ENCODE measurements around the gene TLR6. TPM values are rescaled to one million over a fixed set of nuclear protein-coding genes. Genes with fewer than 3 reads are reported as not detected.

The TLR6 gene
- total and polyA plus RNA-seq, 10 of the 15 experiments (the other 5 are each of a cell fraction or from before 2014, with no cell fraction given): 1.1 to 49.4 (median 12.5) TPM

GRCh38 chr4:38870098-38870808, 13.6 kb upstream of the TLR6 start:
- no peak for TF ChIP-seq STAT3 (IDR thresholded peaks at IDR 0.05; ENCODE audit: low read depth, low read length)
- DNase-seq (ENCODE audit: low read depth, low spot score): no peak
- ChIA-PET POLR2A (interaction anchor here (0.6 kb wide), 1 partner anchor 44 kb away, joined by 3 read pairs; no protein-coding TSS in a partner anchor), CTCF (interaction anchor here (0.6 to 3.7 kb wide), 4 partner anchors 10 to 110 kb away, joined by 3 to 29 read pairs (median 6); no protein-coding TSS in a partner anchor), SMC1A (ENCODE audit: uncharacterized antibody, unreplicated experiment) (interaction anchor here (1.5 kb wide), 1 partner anchor 17 kb away, joined by 4 read pairs; no protein-coding TSS in a partner anchor), RAD21 (ENCODE audit: unreplicated experiment) (interaction anchor here (1.2 to 1.6 kb wide), 2 partner anchors 18 kb away, joined by 3 to 5 read pairs; no protein-coding TSS in a partner anchor)
- 74% methylated on average over 7 of the region's 7 CpGs for WGBS (ENCODE audit: insufficient coverage, insufficient replicate concordance, low lambda C conversion rate, missing lambda C conversion rate)
- Histone ChIP-seq H2AFZ (ENCODE audit: control insufficient read depth, low read depth, low read length) (no peak overlapping the region), H3K9me3 (replicated peaks; ENCODE audit: control insufficient read depth, insufficient read depth, low read length) (no peaks in the 10 kb centered on the region), H3K4me2 (ENCODE audit: control insufficient read depth, insufficient read depth) (no peak overlapping the region), H3K4me3 (no peak overlapping the region), H3K4me1 (ENCODE audit: control insufficient read depth, insufficient read depth, low read length) (peaks cover 7% of the 10 kb centered on the region), H3K79me2 (ENCODE audit: control insufficient read depth, insufficient read depth, low read length) (peaks cover 2% of the 10 kb centered on the region; the same call in 1 of the 2 replicates), H3K27ac (ENCODE audit: control insufficient read depth, insufficient read depth) (no peak overlapping the region), H4K20me1 (ENCODE audit: control insufficient read depth, insufficient read depth) (no peaks in the 10 kb centered on the region), H3K9ac (ENCODE audit: control insufficient read depth, insufficient read depth, low read length) (no peak overlapping the region), H3K36me3 (ENCODE audit: control insufficient read depth in 2 of 2, insufficient read depth in 2 of 2, low read length in 1 of 2) (no peaks in the 10 kb centered on the region), H3K27me3 (replicated peaks in 1 of 2; ENCODE audit: control insufficient read depth in 2 of 2, insufficient read depth in 2 of 2, low read length in 1 of 2) (no peaks in the 10 kb centered on the region)
- no TSS peak for BruUV-seq (replicated peaks)
- intact Hi-C loops (cut with micrococcal nuclease; ENCODE audit: unreplicated experiment): no loop called here
- in situ Hi-C loops (cut with MboI): loop anchor here (25.0 kb wide), 1 partner anchor 558 kb away; no protein-coding TSS in a partner anchor
- no peak for ATAC-seq
- FAIRE-seq: no peak

DNA sequence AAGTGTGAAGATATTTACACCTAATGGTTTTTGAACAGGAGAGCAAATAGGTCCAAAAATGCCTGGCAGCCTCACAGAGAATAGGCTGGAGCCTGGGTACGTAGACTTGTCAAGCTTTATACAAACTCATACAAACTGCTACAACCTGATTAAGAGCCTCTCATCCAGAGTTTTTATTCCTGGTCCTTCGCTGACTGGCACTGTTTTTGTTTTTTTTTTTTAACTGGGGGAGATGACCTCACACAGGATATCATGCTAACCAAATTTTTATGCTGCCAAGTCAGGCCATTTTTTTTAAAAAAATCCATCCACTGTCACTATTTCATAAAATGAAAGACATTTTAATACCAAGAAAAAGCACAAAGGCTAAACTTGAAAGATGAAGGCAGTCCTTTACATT, 12.9 kb upstream of the TLR6 start:
- 97% methylated on average over 2 of the region's 2 CpGs for WGBS (ENCODE audit: insufficient coverage, insufficient replicate concordance, low lambda C conversion rate, missing lambda C conversion rate)
- Histone ChIP-seq H3K79me2 (ENCODE audit: control insufficient read depth, insufficient read depth, low read length) (peaks cover 2% of the 10 kb centered on the region; the same call in 1 of the 2 replicates), H3K27me3 (replicated peaks in 1 of 2; ENCODE audit: control insufficient read depth in 2 of 2, insufficient read depth in 2 of 2, low read length in 1 of 2) (no peaks in the 10 kb centered on the region), H3K4me3 (no peak overlapping the region), H3K9me3 (replicated peaks; ENCODE audit: control insufficient read depth, insufficient read depth, low read length) (no peaks in the 10 kb centered on the region), H3K27ac (ENCODE audit: control insufficient read depth, insufficient read depth) (no peak overlapping the region), H2AFZ (ENCODE audit: control insufficient read depth, low read depth, low read length) (no peak overlapping the region), H3K36me3 (ENCODE audit: control insufficient read depth in 2 of 2, insufficient read depth in 2 of 2, low read length in 1 of 2) (no peaks in the 10 kb centered on the region), H3K4me1 (ENCODE audit: control insufficient read depth, insufficient read depth, low read length) (peaks cover 7% of the 10 kb centered on the region), H4K20me1 (ENCODE audit: control insufficient read depth, insufficient read depth) (no peaks in the 10 kb centered on the region), H3K9ac (ENCODE audit: control insufficient read depth, insufficient read depth, low read length) (no peak overlapping the region), H3K4me2 (ENCODE audit: control insufficient read depth, insufficient read depth) (no peak overlapping the region)
- RAD21 ChIA-PET (ENCODE audit: unreplicated experiment): interaction anchor here (1.2 kb wide), 1 partner anchor 19 kb away, joined by 3 read pairs; no protein-coding TSS in a partner anchor
- intact Hi-C loops (cut with micrococcal nuclease; ENCODE audit: unreplicated experiment) (no loop called here), in situ Hi-C loops (cut with MboI) (loop anchor here (10.0 to 25.0 kb wide), 3 partner anchors 557 to 805 kb away; no protein-coding TSS in a partner anchor)
- ATAC-seq: no peak
- TF ChIP-seq DPF2 (IDR thresholded peaks at IDR 0.05) (no peak), BMI1 (IDR thresholded peaks at IDR 0.05; ENCODE audit: borderline replicate concordance) (no peak), CHD2 (IDR thresholded peaks at IDR 0.05; ENCODE audit: borderline replicate concordance, low read depth, low read length) (no peak)
- CTCF ChIA-PET: interaction anchor here (0.6 to 3.7 kb wide), 3 partner anchors 9 to 34 kb away, joined by 4 to 29 read pairs (median 5); no protein-coding TSS in a partner anchor
- SMC1A ChIA-PET (ENCODE audit: uncharacterized antibody, unreplicated experiment): interaction anchor here (0.6 to 1.5 kb wide), 2 partner anchors 18 to 33 kb away, joined by 3 to 4 read pairs; no protein-coding TSS in a partner anchor
- BruUV-seq (replicated peaks): no TSS peak
- POLR2A ChIA-PET: no interaction called here
- no peak for DNase-seq (ENCODE audit: low read depth, low spot score)
- FAIRE-seq: no peak
